Stimulated activated CD8-positive, alpha-beta memory T cell treated with anti-CD3 and anti-CD28 coated beads, Interleukin-15, amount 100 ng/mL, for 4 hours (primary cell): ENCODE measurements around the gene CAP1.
"Not testable (repeated sequence)": the region's sequence is repeated elsewhere in the genome, so short reads cannot be mapped to it uniquely, and the experiment has no call there.

ENCODE experiments used
- DNase-seq, 2 donors: peaks; one replicate each; pipeline ENCODE4 v3.0.0-alpha.2; 2020; ENCODE audit warnings: low read depth in 2 of 2

CAP1 gene

DNA sequence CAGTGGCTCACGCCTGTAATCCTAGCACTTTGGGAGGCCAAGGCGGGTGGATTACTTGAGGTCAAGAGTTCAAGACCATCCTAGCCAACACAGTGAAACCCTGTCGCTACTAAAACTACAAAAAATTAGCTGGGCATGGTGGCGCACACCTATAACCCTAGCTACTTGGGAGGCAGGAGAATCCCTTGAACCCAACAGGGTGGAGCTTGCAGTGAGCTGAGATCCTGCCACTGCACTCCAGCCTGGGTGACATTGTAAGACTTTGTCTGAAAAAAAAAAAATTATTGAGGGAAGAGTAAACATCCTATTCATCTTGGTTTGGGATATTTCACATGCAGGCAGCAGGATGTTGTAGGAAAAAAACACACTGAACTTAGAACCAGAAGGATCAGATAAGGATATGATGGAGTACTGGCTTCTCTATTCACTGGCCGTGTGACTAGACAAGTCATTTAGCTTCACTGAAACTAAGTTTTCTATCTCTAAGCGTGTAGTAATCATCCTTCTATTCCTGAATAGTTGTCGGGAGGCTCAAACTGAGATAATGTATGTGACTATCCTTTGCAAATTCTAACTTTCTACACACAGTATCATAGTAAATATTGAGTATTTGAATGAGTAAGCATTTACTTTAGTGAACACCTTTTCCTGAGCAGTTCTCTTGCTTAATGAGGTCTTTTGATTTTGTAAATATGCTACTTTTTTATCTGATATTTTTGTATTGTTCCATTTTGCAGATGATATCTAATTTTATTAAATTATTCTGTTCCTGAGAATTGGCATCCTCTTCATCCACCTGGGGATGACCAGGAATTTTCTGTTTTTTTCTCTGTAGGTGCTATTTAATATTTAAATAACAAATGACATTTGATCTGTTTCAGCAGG, 18.2 kb downstream of the CAP1 start:
- DNase-seq: no peak

DNA sequence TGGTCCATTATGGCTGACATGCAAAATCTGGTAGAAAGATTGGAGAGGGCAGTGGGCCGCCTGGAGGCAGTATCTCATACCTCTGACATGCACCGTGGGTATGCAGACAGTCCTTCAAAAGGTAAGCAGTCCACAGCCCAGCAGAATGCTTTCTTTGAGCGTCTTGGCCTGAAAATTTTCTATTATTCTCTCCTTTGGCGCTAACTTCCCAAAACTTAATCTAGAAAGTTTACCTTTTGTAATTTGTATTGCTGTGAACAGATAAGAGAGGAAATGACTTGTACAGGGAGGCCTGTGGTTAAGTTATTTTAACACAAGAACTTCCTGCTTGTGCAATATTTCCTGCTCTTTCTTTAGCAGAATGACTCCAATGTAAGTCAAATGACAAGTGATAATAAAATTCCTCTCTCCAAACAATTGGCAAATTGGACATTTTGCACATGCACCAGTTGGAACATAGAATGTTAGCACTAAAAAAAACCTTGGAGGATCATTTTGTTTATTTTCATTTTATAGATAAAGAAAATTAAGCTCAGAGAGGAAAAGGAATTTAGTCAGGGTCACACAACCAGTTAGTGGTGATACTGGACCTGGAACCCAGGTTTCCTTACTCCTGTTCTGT, 18.9 kb downstream of the CAP1 start:
- no peak for DNase-seq

DNA sequence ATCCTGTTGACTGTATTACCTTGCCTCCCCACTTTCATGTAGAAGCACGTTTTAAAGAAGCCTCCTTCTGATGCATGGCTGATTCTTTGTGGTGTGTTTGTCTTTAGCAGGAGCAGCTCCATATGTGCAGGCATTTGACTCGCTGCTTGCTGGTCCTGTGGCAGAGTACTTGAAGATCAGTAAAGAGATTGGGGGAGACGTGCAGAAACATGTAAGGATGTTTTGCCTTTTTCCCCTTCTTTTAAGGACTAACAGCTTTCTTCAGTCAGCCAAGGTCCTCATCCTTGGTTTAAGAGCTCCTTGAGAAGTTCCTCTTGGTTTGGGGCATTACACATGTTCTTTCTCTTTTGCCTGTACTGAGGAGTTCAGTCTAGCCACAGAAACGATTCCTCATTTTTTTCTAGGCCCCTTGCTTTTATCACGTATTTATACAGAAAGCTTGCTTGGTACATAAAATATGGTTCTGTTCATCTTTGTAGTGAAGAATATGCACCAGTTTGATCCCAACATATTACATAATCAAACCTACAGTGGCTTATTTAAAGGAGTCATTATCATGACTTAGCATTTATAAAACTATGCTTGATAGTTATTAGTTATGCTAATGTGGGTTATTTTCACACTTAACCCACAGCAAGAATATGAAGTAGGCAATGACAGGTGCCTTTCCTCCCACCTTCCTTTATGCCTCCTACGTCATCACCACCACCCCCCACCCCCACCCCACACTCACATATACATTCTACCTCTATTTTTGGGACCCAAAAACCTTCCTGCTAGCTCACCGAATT, 19.6 kb downstream of the CAP1 start:
- no peak for DNase-seq

DNA sequence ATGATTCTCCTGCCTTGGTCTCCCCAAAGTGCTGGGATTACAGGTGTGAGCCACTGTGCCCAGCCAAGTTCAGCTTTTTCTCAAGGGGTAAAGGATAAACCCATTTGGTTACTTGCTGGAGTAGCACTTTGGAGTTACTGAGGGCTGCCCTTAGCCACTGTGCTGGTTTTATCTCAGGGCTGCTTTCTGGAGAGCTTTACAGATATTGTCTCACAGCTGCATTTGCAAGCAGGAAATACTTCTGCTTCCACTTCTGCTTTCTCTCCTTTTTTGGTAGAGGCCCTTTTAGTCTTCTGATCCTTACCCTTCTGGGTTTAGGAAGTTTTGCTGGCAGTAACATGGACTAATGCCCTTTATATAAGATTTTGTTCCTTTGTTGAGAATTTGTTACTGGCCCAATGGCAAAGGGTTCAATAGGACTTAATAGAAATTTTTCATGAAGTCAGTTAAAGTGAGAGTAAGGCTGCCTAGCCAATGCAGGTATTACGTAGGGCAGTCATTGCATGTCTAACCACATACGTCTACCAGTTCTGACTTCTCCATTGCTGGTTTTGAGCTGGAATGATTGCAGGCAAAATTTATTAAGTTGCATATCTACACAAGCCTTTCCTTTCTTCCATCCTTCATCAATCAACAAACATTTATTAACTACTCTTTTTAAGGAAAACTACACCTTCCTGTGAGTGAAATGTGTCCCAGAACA, 24.4 kb downstream of the CAP1 start:
- no peak for DNase-seq

DNA sequence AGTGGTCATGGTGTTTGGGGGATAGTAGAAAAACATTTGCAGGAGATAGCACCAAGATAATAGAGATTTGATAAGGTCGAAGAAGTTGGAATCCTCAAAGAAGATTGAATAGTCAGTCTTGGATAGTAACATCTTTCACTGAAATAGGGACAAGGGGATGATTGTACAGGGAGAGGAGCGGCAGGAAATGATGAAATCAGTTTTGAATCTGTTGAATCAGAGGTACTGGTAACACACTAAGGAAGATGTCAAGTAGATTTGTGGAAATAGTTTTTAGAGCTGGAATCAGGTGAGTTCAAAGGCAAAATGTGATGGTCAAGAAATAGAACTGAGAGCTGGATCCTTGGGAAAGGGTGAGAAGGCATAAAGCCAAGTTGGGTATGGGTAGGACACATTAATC, 26.5 kb downstream of the CAP1 start:
- DNase-seq: no peak

DNA sequence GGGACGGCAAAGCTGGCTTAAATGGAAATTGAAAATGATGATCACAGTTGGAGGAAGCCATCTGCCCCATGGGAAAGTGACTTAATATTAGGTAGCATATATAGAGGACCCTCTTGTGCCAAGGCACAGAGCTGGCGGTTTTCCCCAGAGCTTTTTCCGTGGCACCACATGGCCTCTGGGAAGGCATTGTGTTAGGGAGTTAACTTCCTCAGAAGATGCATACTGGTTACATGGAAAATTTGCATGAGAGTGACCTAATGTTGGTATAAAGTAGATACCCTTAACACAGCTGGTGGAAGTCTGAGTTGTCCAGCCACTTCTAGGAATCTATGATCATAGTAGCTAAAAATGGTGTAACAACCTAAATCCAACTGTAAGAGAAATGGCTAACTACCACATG, 27.3 kb downstream of the CAP1 start:
- no peak for DNase-seq

DNA sequence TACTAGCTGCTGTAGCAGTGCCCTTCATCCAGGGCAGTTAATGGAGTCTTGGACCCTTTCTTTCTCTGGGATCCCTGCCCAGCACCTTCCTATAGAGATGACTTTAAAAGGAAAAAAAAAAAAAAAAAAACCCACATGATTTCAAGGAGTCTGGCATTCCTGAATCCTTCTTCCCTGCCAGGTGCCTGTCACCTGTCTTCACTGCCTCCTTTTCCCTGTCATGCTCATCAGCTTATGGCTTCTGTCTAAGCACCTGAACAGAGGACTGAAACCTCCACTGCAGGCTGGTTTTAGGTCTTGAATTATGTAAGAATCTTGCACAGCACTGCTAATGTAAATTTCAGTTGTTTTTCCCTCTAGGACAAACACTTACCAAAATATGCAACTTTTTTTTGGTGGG, 31.6 kb downstream of the CAP1 start:
- DNase-seq: no peak

DNA sequence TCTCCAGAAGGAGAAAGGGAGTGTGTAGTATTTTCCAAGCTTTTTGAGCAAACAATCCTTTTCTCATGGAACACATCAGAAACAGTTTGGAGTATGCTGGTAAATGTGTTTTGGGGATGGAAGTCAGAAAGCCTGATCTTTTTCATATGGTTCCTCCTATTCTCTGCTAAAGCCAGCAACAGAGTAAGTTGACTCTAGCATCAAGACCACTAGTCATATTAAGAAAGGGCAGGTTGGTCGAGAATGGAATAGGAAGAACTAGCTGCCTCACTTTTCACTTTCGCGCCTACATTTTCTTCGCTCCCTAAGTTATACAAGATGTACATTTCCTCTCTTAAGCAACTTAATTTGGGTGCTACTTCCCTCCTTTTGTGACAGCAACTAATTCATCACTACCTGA, 32.5 kb downstream of the CAP1 start:
- DNase-seq: no peak

DNA sequence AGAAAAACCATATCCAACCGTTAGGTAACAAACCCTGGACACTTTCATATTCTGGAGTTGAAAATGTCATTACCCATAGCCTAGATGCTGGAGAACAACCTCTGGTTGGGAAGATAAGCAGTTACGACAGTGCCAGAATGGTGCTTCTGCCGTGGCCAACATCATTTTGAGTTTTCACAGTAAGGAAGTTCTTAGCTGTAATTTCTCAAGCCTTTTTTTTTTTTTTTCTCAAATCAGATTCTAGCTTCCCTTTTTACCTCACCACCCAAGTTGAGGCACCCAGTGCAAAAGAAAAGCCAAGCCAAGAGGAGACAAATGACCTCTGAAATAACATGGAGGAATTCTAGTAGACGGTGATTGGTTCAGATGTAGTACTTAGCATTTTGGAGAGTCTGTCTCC, 34.7 kb downstream of the CAP1 start:
- no peak for DNase-seq

DNA sequence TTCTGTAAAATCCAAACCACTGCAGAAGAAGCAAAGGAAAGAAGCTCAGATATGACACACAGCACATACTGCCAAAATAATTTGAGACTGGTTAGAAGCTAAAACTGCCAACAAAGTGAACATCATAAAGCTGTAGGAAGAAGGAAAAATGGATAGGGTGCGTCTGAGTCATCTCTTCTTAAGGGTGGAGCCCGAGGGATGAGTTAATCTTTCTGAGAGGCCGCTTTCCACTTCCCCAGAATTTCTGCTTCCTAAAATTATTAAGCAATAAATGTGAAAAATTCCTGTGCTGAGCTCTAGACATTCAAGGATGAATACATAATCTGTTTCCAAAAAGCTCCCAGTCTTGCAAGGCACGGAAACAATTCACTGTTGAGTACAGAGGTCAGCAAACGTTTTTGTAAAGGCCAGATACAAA, 36.4 kb downstream of the CAP1 start:
- no peak for DNase-seq

DNA sequence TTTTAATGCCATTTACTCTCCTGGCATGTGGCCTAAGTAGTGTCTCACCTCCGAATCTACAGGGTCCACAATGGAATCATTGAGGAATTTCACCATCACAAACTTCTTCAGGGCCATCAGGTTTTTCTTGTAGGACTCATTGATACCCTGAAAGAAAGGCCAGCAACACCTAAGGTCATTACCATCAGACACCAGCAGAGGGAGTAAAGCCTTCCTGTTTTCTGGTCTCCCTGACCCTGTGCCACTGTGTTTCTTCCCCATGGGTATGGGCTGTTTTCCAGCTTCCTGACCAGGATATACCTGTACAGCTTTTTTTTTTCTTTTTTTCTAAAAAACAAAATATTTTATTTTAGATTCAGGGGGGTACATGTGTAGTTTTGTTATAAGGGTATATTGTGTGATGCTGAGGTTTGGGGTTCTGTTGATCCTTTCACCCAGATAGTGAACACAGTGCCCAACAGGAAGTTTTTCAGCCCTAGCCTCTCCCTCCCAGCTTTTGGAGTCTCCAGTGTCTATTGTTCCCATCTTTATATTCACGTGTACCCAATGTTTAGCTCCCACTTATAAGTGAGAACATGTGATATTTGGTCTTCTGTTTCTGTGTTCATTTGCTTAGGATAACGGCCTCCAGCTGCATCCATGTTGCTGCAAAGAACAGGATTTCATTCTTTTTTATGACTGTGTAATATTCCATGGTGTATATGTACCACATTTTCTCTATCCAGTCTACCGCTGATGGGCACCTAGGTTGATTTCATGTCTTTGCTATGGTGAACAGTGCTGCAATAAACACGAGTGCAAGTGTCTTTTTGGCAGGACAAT, 38.2 kb downstream of the CAP1 start:
- DNase-seq: no peak

DNA sequence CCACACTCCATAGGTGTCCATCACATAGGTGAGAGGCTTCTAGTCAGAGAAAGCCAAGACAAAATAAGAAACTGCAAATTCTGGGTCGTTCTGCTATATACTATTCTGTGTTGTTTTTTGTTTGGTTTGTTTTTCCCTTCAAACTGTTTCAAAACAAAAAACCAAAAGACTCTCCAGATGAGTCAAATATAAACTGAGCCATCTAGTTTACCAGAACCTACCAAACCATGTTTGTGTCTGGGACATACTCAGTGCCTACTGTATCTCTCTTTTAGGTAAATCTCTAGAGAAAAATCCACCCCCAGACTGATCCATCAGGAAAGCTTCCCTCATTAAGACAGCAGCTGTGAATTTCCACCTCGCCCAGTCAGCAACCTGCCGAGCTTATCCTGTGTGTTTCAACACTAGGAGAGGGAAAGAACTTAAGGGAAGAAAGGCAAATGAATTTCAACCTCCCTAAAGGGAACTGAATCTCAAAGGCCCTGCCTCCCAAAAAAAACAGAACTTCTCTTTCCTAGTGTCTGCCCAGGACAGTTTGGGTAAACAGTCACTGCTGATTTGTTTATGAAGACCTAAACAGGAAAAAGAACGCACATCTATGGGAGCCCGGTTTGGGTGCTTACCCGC, 39.4 kb downstream of the CAP1 start:
- no peak for DNase-seq

DNA sequence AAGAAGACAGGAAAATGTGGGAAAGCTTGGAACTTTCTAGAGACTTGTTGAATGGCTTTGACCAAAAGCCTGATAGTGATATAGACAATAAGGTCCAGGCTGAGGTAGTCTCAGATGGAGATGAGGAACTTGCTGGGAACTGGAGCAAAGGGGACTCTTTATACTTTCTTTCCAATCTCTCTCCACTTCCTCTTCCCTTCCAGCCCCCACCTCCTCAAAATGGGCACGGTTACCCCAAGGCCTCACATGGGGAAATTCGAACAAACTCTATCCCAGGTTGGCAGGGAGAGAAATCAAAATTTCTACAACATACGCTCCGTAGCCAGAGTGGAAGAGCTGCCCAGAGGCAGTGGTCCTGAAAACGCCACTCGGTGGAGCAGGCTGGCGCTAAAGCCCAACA, 41.3 kb downstream of the CAP1 start:
- DNase-seq: no peak

DNA sequence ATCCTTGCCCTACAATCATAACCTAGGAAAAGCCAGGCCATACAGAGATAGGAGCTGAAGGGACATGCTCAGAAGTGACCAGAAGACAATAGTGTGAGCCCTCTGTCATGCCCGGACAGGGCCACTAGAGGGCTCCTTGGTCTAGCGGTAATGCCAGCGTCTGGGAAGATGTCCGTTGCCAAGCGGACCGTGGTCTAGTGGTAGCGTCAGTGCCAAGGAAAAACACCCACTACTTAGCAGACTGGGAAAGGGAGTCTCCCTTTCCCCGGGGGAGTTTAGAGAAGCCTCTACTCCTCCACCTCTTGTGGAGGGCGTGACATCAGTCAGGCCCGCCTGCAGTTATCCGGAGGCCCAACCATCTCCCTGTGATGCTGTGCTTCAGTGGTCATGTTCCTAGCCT, 44.2 kb downstream of the CAP1 start:
- not testable (repeated sequence) for DNase-seq

DNA sequence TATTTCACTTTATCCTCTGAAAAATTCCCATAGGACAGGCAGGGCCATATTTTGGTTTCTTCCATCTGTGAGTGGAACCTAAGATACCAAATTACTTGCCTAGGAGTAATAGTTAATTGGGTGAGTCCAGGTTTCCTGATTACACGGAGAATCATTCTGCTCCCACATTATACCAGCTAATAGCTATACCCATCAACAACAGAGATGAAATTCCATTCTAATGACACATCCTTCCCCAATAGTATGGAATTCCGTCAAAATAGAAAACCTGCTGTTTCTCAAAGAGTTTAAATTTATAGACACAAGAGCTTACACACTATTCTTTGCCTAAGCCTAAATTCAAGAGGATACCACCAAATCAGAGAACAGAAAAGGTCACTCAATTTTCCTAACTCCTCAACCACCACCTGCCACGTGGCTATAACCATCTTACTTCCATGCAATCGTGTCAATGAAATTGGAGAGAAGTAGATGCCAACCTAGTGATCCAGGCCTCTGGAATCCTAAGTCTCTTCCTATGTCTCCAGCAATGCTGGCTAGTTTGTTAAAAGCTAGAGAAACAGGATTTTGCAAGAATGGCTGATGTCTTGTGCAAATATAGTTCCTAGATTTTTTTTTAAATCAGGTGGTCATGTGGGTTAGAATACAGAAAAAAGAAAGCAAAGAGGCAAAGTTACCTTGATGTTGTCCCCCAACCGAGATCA, 50.3 kb downstream of the CAP1 start:
- DNase-seq: no peak

DNA sequence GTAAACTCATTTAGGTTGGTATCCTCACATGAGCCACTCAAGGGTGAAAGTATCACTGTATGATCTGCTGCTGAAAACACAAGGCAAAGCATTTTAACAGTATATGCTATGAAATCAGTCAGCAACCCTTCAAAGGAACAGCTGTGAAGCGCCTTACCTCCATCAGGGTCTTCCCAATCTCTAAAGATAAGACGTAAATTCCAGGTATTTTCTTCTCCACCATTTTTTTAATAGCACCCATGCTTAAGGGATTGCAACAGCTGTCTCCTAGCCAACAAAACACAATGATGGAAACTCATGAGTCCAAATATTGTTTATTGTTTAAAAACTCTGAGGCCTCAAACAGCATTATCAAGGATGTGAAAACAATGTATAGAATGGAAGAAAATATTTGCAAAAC, 51.7 kb downstream of the CAP1 start:
- no peak for DNase-seq

DNA sequence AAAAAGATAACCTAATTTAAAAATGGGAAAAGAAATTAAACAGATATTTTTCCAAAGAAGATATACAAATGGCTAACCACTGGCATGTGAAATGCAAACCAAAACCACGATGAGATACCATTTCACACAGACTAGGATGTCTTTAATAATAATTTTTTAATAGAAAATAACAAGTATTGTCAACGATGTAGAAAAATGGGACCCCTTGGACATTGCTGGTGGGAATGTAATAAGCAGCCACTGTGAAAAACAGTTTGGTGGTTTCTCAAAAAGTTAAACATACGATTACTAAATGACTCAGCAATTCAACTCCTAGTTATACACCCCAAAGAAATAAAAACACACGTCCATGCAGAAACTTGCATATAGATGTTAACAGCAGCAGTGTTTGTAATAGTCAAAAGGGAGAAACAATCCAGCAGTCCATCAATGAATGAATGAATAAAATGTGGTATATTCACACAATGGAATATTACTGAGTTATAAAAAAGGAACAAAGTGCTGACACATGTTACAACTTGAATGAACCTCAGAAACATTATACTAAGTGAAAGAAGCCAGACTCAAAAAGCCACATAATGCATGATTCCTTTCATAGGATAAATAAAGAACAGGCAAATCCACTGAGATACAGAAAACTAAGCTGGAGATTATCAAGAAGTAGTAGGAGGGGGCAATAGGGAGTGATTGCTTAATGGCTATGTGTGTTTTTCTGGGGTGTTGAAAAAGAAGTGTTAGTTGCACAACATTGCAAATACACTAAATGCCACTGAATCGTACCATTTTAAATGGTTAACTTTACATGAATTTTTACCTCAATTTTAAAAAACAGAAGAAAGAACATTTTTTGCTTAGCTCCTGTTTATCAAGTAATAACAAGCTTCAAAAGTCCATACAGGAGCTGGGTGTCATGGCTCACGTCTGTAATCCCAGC, 52.4 kb downstream of the CAP1 start:
- no peak for DNase-seq

DNA sequence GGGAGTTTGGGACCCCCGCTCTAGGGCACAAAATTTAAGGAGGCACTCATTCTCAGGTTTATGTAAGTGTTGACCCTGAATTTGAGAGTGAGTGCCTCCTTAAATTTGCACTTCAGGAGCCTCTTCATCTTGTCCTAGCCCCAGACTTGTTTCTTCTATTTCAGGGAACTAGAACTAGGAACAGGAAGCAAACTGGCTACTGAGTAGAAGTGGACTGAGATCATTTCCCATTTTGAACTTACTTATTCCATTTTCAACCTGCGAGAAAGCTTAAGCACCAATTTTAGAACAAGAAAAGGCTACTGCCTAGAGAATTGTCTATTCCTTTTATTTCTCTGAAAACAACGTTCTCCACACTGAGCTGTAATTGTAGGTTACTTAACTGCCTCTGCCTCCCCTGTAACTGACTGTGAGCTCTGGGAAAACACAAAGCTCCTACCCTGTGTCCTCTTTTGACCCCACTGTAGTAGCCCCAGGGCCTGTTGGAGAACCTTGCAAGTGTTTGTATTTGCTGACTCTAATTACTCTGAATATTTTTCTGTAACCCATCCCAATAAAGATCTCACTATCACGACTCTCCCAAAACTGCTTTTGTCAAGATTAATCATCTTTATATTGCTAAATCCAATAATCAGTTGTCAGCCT, 54.1 kb downstream of the CAP1 start:
- no peak for DNase-seq
